H1 (cell line): Measurements from ENCODE around the gene TRPC4. TPM values are rescaled to one million over a fixed set of nuclear protein-coding genes. Genes with fewer than 3 reads are reported as not detected.

ENCODE experiments used
- CTCF ChIA-PET: fragments of 300-600 bp; sonication (Branson Sonifier 250); formaldehyde crosslinking; loops from one replicate; lab custom pipeline; 2021; ENCODE audit not compliant: partially characterized antibody; lab: Charles Lee
- POLR2A ChIA-PET: fragments of 300-600 bp; sonication (Branson Sonifier 250); formaldehyde crosslinking; loops from one replicate; lab custom pipeline; 2021; ENCODE audit warnings: inconsistent platforms; ENCODE audit not compliant: partially characterized antibody; lab: Charles Lee
- DNase-seq, 2 experiments: peaks; one replicate each; pipeline versions ENCODE4 v3.0.0 to v3.0.0-alpha.2; 2010 to 2022; ENCODE audit warnings: low spot score in 2 of 2, low read depth in 1 of 2, mixed read lengths in 1 of 2
- FAIRE-seq: peaks from 2 replicates; lab custom pipeline; 2011; peaks lifted over from hg19 to GRCh38; lab: Jason Lieb, UNC
- H2AFZ ChIP-seq: 2 replicates; pipeline ENCODE4 v1.8.1; 2012; ENCODE audit warnings: low read length, inconsistent platforms
- H2AK5ac ChIP-seq: 2 replicates; pipeline ENCODE4 v1.6.1; 2013; ENCODE audit warnings: low read depth, low read length
- H2BK120ac ChIP-seq: replicated peaks from 2 replicates; pipeline ENCODE3; 2013; ENCODE audit warnings: low read depth, low read length, inconsistent platforms
- H2BK12ac ChIP-seq: 2 replicates; pipeline ENCODE4 v1.6.1; 2013; ENCODE audit warnings: low read depth, low read length
- H2BK15ac ChIP-seq: 2 replicates; pipeline ENCODE4 v1.6.1; 2013; ENCODE audit warnings: low read length
- H2BK20ac ChIP-seq: 2 replicates; pipeline ENCODE4 v1.6.1; 2013; ENCODE audit warnings: low read length
- H2BK5ac ChIP-seq: 2 replicates; pipeline ENCODE4 v1.6.1; 2013; ENCODE audit warnings: low read depth, low read length
- H3K14ac ChIP-seq: 2 replicates; pipeline ENCODE4 v1.6.1; 2013; ENCODE audit warnings: inconsistent platforms; ENCODE audit not compliant: insufficient read length
- H3K18ac ChIP-seq: 2 replicates; pipeline ENCODE4 v1.6.1; 2013; ENCODE audit warnings: low read length; ENCODE audit errors: extremely low read depth
- H3K23ac ChIP-seq: 2 replicates; pipeline ENCODE4 v1.6.1; 2013; ENCODE audit warnings: inconsistent platforms; ENCODE audit not compliant: insufficient read length
- H3K23me2 ChIP-seq: 2 replicates; pipeline ENCODE4 v1.6.1; 2013; ENCODE audit warnings: low read depth, low read length
- H3K27ac ChIP-seq: 2 replicates; pipeline ENCODE4 v1.6.1; 2011; ENCODE audit warnings: low read depth, low read length, inconsistent platforms
- H3K27me3 ChIP-seq, 4 experiments: replicated peaks in 1 of 4; 1 replicate in 1 of 4; 2 replicates in 3 of 4; pipeline versions ENCODE4 v1.6.1 to v1.8.1; 2011 to 2013; ENCODE audit warnings: low read length in 3 of 4, mild to moderate bottlenecking in 3 of 4, inconsistent platforms in 2 of 4, mixed read lengths in 2 of 4, moderate library complexity in 1 of 4; ENCODE audit not compliant: control insufficient read depth in 3 of 4, insufficient read depth in 3 of 4; ENCODE audit errors: extremely low read depth in 1 of 4
- H3K36me3 ChIP-seq, 4 experiments: 2 replicates each; pipeline versions ENCODE4 v1.6.1 to v1.8.1; 2011 to 2013; ENCODE audit warnings: mild to moderate bottlenecking in 4 of 4, low read length in 3 of 4, moderate library complexity in 2 of 4, control low read depth in 1 of 4, inconsistent platforms in 1 of 4; ENCODE audit not compliant: insufficient read depth in 4 of 4, control insufficient read depth in 2 of 4
- H3K4ac ChIP-seq: replicated peaks from 2 replicates; pipeline ENCODE3; 2013; ENCODE audit warnings: low read length, low read depth, mixed read lengths, inconsistent platforms; ENCODE audit not compliant: insufficient read length
- H3K4me1 ChIP-seq, 4 experiments: replicated peaks in 1 of 4; 1 replicate in 1 of 4; 2 replicates in 3 of 4; pipeline versions ENCODE4 v1.6.1 to v1.8.1; 2011 to 2013; ENCODE audit warnings: low read length in 3 of 4, inconsistent platforms in 2 of 4, mixed read lengths in 1 of 4; ENCODE audit not compliant: insufficient read depth in 4 of 4, control insufficient read depth in 3 of 4
- H3K4me2 ChIP-seq, 2 experiments: 2 replicates each; pipeline versions ENCODE4 v1.6.1 to v1.8.1; 2011 to 2013; ENCODE audit warnings: low read depth in 2 of 2, low read length in 2 of 2, control low read depth in 1 of 2, inconsistent platforms in 1 of 2, mild to moderate bottlenecking in 1 of 2; ENCODE audit not compliant: insufficient read depth in 1 of 2
- H3K4me3 ChIP-seq, 4 experiments: fragments of 200-600, 300-600 bp in 1 of 4; sonication (generic), shearing (Covaris generic), sonication (Bioruptor Twin) in 1 of 4; 2 replicates each; pipeline versions ENCODE4 v1.5.1 to v1.8.1; 2011 to 2016; ENCODE audit warnings: low read length in 4 of 4, low read depth in 3 of 4, control low read depth in 2 of 4, inconsistent platforms in 2 of 4, mild to moderate bottlenecking in 2 of 4, mixed read lengths in 1 of 4, moderate library complexity in 1 of 4; ENCODE audit not compliant: insufficient read depth in 2 of 4; ENCODE audit errors: extremely low read depth in 1 of 4
- H3K56ac ChIP-seq: replicated peaks from 2 replicates; pipeline ENCODE3; 2013; ENCODE audit warnings: low read depth, mild to moderate bottlenecking, mixed read lengths, low read length, inconsistent platforms; ENCODE audit not compliant: insufficient read length
- H3K79me1 ChIP-seq: 2 replicates; pipeline ENCODE4 v1.6.1; 2013; ENCODE audit warnings: low read depth, low read length, control low read depth
- H3K79me2 ChIP-seq, 2 experiments: 2 replicates each; pipeline versions ENCODE4 v1.6.1 to v1.8.1; 2012 to 2013; ENCODE audit warnings: low read length in 2 of 2, mild to moderate bottlenecking in 2 of 2, inconsistent platforms in 1 of 2; ENCODE audit not compliant: insufficient read depth in 2 of 2, control insufficient read depth in 1 of 2
- H3K9ac ChIP-seq, 4 experiments: replicated peaks in 1 of 4; 1 replicate in 1 of 4; 2 replicates in 3 of 4; pipeline versions ENCODE4 v1.6.1 to v1.8.1; 2011 to 2013; ENCODE audit warnings: low read depth in 3 of 4, low read length in 3 of 4, control low read depth in 2 of 4, mild to moderate bottlenecking in 2 of 4, moderate library complexity in 2 of 4, inconsistent platforms in 1 of 4; ENCODE audit errors: extremely low read depth in 1 of 4
- H3K9me3 ChIP-seq, 2 experiments: 2 replicates each; pipeline versions ENCODE4 v1.6.1 to v1.8.1; 2012 to 2013; ENCODE audit warnings: mild to moderate bottlenecking in 2 of 2, moderate library complexity in 2 of 2, control low read depth in 1 of 2, inconsistent platforms in 1 of 2, low read depth in 1 of 2, low read length in 1 of 2, mixed read lengths in 1 of 2; ENCODE audit not compliant: insufficient read depth in 2 of 2
- H4K20me1 ChIP-seq, 2 experiments: replicated peaks in 1 of 2; 2 replicates each; pipeline versions ENCODE3 to v1.8.1; 2011 to 2013; ENCODE audit warnings: inconsistent platforms in 2 of 2, low read length in 2 of 2, mild to moderate bottlenecking in 1 of 2; ENCODE audit not compliant: insufficient read depth in 2 of 2, control insufficient read depth in 1 of 2
- H4K5ac ChIP-seq: 2 replicates; pipeline ENCODE4 v1.6.1; 2013; ENCODE audit warnings: low read length, low read depth, mixed read lengths, inconsistent platforms; ENCODE audit not compliant: insufficient read length
- H4K8ac ChIP-seq: 2 replicates; pipeline ENCODE4 v1.8.0; 2013; ENCODE audit warnings: mild to moderate bottlenecking, moderate library complexity, low read length, inconsistent platforms; ENCODE audit not compliant: insufficient read depth; ENCODE audit errors: extremely low read depth
- H4K91ac ChIP-seq: replicated peaks from 2 replicates; pipeline ENCODE3; 2013; ENCODE audit warnings: low read length, mixed read lengths, inconsistent platforms; ENCODE audit not compliant: insufficient read length
- JUN ChIP-seq: IDR thresholded peaks from 2 replicates; pipeline ENCODE4 v1.6.1; 2011; ENCODE audit warnings: low read depth, mild to moderate bottlenecking, improper control_type of control experiment, low read length
- WGBS, 2 experiments: shearing (Covaris generic) in 1 of 2; methylation state at CpG; one replicate each; pipeline versions ENCODE4 v1.1.6 to v1.1.7; 2013 to 2015; ENCODE audit warnings: low lambda C conversion rate in 2 of 2, mixed read lengths in 2 of 2, inconsistent platforms in 1 of 2, low coverage in 1 of 2, missing lambda C conversion rate in 1 of 2; ENCODE audit not compliant: insufficient replicate concordance in 2 of 2, insufficient coverage in 1 of 2, insufficient read length in 1 of 2; ENCODE audit errors: extremely low coverage in 1 of 2, missing lambda C conversion rate in 1 of 2; 5-methylcytosine and 5-hydroxymethylcytosine counted together
- polyA plus RNA-seq, 7 experiments: library from polyadenylated mRNA; depleted of rRNA in 3 of 7; stranded (reverse) in 5 of 7; unstranded in 2 of 7; fragments of >200 nt in 5 of 7; fragments of 200-250 nt in 2 of 7; gene quantifications; 1 replicate in 5 of 7; 2 replicates in 1 of 7; 4 replicates in 1 of 7; pipeline versions ENCODE4 v1.2.1 to v1.2.3, GENCODE V29; 2011 to 2013; ENCODE audit warnings: missing spikeins in 2 of 7, mixed read lengths in 2 of 7
- total RNA-seq: library from RNA; stranded (reverse); fragmentation: NEBNext Ultra II Directional; extraction: Animal tissue kit (Norgen Biotek cat#: 25700); gene quantifications from 2 replicates; pipeline ENCODE4 v1.2.1, GENCODE V29; 2021

Gene TRPC4
- total and polyA plus RNA-seq, 2 of the 8 experiments (the other 6 are each of a cell fraction or from before 2014, with no cell fraction given), result 12.3 to 14.7 TPM

DNA sequence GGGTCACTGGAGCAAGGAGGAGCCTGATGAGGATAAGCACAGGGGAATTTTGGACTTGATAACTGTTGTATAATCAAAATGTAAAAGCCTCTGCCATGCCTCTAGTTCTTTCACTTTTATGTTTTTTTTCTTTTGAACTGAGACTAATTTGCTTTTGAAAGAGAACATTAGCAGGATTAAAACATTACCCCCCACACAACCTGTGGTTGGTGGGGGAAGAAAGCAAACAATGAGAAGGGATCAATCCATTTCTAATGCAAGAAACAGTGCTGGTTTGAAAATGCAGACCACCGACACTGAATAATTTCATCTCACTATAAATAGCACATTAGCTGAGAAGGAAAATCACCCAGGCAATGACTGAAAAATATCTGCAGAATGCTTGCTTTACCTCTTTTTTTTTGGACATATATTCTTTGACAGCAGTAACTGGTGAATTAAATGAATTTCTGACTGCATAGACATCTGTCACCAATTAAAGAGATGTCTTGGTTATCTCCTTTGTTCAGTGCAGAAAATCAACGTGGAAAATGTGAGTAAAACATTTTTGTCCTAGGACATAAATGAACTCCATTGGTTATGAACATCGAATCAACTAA, 48.6 kb upstream of the TRPC4 start:
- no peak overlapping the region for H2BK120ac ChIP-seq
- no peaks in the 10 kb centered on the region for H3K9me3 ChIP-seq
- no peak overlapping the region for H4K8ac ChIP-seq
- H3K27me3 ChIP-seq, result no peaks in the 10 kb centered on the region
- peaks cover 6 to 26% (median 12%) of the 10 kb centered on the region in 4 experiments; a peak in 6 of 7 replicates for H3K4me1 ChIP-seq
- no peak overlapping the region for H3K23ac ChIP-seq
- H3K36me3 ChIP-seq, result peaks cover 0 to 2% (median 0%) of the 10 kb centered on the region in 4 experiments; a peak in 2 of 8 replicates
- H3K79me1 ChIP-seq, result no peaks in the 10 kb centered on the region
- H3K79me2 ChIP-seq, result peaks cover 0 to 77% of the 10 kb centered on the region in 2 experiments; a peak in 2 of 4 replicates
- H3K27ac ChIP-seq, result no peak overlapping the region
- no peak overlapping the region for H2BK5ac ChIP-seq
- H2BK12ac ChIP-seq, result no peak overlapping the region
- peak overlapping the region; percentile 49 to 65 for H3K4me2 ChIP-seq
- POLR2A ChIA-PET, result interaction anchor here (0.8 kb wide), 1 partner anchor 49 kb away, joined by 4 read pairs; no protein-coding TSS in a partner anchor
- 13% methylated on average over 3 of the region's 3 CpGs; no CpG with 5 or more reads in 1 of the 2 experiments for WGBS, 2 experiments
- FAIRE-seq, result no peak
- H4K20me1 ChIP-seq, result no peaks in the 10 kb centered on the region
- H3K56ac ChIP-seq, result no peak overlapping the region
- DNase-seq, result no peak
- H3K4me3 ChIP-seq, result peak overlapping the region; percentile 7 to 80 (median 44); a peak in 7 of 8 replicates
- H2BK20ac ChIP-seq, result no peak overlapping the region
- H2BK15ac ChIP-seq, result no peak overlapping the region
- peak overlapping the region in 1 of 4 experiments; percentile 64; a peak in 1 of 7 replicates for H3K9ac ChIP-seq
- H3K18ac ChIP-seq, result no peak overlapping the region
- peak overlapping the region; percentile 75 for H4K5ac ChIP-seq
- no peak overlapping the region for H3K4ac ChIP-seq
- H3K14ac ChIP-seq, result no peak overlapping the region
- no peaks in the 10 kb centered on the region for H3K23me2 ChIP-seq
- CTCF ChIA-PET, result interaction anchor here (1.5 kb wide), 1 partner anchor 48 kb away, joined by 5 read pairs; no protein-coding TSS in a partner anchor
- no peak overlapping the region for H2AK5ac ChIP-seq
- no peak overlapping the region for H4K91ac ChIP-seq
- H2AFZ ChIP-seq, result no peak overlapping the region
- TF ChIP-seq JUN, result no peak
